GM12892 (cell line): Measurements from ENCODE around the gene JUP.

Source experiments
- DNase-seq: peaks from one replicate; pipeline ENCODE4 v3.0.0; 2011; ENCODE audit not compliant: insufficient read length
- FAIRE-seq: peaks from 2 replicates; lab custom pipeline; 2011; peaks lifted over from hg19 to GRCh38; lab: Jason Lieb, UNC
- POLR2A ChIP-seq: IDR thresholded peaks from 2 replicates; pipeline ENCODE4 v1.6.1; 2011; ENCODE audit warnings: low read depth, low read length, control low read depth
- POLR2AphosphoS5 ChIP-seq: IDR thresholded peaks from 2 replicates; pipeline ENCODE4 v1.6.1; 2011; ENCODE audit warnings: low read depth, low read length, control low read depth
- TAF1 ChIP-seq: IDR thresholded peaks from 2 replicates; pipeline ENCODE4 v1.6.1; 2011; ENCODE audit warnings: low read depth, mild to moderate bottlenecking, control low read depth, low read length, borderline replicate concordance

Gene JUP

DNA sequence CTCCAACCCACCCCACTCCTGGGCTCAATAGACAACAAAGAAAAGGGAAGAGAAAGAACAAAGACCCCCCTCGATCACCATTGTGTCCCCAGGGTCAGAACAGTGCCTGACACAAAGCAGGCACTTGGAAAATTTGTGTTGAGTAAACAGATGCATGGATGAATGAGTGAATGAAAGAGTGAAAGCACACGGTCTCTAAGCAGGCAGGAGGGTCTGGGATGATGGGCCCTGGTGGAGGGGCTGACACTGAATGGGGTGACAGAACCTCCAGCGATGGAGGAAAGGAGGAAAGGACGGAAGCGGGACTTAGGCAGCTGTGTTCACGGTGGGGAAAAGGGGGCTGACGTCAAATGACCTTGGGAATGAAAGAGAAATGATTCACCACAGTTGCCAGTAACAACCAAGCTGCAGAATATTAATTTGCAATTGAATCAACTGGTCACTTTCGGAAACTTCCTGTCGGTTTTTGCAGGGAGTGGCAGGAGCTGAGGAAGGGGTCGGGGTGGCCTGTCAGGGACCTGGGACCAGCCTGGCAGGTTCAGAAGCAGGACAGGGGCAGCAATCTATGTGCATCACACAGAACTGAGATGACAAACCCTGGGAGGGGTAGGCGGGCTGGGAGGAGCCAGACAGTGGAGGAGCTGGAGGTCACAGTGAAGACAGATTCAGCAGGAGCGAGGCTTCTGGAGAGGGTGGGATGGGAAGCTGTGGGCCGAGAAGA, 81.1 kb downstream of the JUP start:
- no peak for FAIRE-seq
- TF ChIP-seq POLR2AphosphoS5 = no peak
- no peak for TF ChIP-seq POLR2A
- TF ChIP-seq TAF1 = no peak
- no peak for DNase-seq
